GM21825 (cell line): ENCODE results near the gene PPM1D.
"Not testable (repeated sequence)": the region's sequence is repeated elsewhere in the genome, so short reads cannot be mapped to it uniquely, and the experiment has no call there.

Experiments
- ATAC-seq: cut with Tn5 transposase; IDR thresholded peaks from one replicate; pipeline ENCODE4 v1.9.1; 2021; ENCODE audit warnings: mild to moderate bottlenecking, moderate library complexity; ENCODE audit not compliant: unreplicated experiment

The PPM1D gene

DNA sequence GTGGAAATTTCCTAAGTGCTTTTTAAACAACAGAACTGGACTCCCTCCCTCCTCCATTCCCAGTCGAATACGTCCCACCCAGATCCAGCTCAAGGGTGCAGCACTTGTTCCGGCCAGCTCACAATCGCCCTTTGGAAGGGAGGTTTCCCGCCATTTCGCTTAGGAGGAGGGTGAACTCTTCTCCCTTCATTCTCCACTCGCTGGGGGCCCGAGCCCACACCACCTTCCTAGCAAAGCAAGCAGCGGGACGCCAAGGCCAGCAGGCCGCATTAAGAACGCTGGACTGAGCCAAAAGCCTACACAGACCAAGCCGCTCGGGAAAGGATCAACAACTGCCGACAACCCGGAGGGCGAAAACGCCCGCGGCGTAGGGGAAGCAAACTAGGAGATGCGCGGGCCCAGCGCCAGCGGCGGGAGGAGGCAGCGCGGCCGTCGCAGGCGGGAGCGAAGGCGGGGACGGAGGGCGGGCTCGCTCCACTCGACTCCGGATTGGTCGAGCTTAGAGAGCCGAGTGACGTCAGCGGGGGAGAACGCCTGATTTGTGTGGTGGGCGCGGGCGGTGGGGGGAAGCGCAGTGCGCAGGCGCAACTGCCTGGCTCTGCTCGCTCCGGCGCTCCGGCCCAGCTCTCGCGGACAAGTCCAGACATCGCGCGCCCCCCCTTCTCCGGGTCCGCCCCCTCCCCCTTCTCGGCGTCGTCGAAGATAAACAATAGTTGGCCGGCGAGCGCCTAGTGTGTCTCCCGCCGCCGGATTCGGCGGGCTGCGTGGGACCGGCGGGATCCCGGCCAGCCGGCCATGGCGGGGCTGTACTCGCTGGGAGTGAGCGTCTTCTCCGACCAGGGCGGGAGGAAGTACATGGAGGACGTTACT, at the start of gene PPM1D:
Gene PPM1D (plus strand): TSS at position 574 of the 870 bp plus-strand sequence. CDS start 222 bp downstream, at position 796.
- ATAC-seq, result peak; percentile 85

DNA sequence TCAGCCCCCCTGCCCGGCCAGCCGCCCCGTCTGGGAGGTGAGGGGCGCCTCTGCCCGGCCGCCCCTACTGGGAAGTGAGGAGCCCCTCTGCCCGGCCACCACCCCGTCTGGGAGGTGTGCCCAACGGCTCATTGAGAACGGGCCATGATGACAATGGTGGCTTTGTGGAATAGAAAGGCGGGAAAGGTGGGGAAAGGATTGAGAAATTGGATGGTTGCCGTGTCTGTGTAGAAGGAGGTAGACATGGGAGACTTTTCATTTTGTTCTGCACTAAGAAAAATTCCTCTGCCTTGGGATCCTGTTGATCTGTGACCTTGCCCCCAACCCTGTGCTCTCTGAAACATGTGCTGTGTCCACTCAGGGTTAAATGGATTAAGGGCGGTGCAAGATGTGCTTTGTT, 47.7 kb upstream of the PPM1D start:
- ATAC-seq, result not testable (repeated sequence)

DNA sequence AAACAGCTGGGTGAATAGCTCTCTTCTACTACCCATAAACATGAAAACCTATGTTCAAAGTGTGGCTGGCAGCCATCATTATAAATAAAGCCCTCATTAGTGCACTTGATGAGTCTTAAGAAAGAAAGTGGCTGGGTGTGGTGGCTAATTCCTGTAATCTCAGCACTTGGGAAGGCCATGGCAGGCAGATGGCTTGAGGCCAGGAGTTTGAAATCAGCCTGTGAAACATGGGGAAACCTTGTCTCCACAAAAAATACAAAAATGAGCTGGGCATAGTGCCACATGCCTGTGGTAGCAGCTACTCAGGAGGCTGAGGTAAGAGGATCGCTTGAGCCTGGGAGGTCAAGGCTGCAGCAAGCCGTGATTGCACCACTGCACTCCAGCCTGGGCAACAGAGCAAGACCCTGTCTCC, 45.6 kb upstream of the PPM1D start:
- ATAC-seq, result no peak

DNA sequence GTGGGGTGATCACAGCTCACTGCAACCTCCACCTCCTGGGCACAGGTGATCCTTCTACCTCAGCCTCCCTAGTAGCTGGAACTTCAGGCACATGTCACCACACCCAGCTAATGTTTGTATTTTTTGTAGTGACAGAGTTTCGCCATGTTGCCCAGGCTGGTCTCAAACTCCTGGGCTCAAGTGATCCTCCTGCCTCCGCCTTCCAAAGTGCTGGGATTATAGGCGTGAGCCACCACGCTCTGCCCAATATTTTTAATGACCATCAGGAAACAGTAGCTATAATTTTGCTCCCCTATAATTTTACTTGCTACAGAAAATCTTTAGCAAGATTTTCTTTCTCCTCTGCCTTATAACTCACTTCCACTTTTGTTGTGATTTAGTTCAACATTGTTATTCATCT, 44.2 kb upstream of the PPM1D start:
- no peak for ATAC-seq

DNA sequence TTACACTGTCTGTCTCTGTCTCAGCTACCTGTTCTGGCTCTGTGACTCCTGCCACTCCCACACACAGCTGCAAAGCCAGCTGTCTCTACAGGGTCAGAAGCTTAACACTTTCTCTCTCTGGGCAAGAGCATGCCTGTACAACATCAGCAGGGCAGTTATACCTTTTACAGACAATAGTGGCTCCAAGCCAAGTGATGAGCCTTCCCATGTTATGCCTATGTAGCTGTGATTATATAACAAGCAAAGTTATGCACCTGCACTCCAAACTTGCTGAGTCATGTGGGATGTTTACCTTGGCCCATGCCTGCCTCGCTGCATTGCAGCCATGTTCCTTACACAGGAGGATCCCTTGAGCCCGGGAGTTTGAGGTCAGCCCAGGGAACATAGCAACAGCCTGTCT, 42.2 kb upstream of the PPM1D start:
- ATAC-seq, result no peak

DNA sequence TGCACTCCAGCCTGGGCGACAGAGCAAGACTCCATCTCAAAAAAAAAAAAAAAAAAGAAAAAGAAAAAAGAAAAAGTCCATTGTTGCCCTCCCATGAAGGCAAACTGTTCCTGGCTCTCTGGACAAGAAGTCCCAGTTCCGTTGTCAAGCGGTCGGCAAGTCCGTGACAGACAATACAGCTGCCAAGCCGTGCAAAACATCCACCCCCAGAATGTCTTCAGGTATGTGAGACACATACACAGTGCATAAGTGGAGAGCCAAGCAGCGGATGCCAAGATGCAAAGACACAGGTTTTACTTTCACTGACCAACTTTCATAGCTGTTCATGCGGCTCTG, 40.4 kb upstream of the PPM1D start:
- no peak for ATAC-seq

DNA sequence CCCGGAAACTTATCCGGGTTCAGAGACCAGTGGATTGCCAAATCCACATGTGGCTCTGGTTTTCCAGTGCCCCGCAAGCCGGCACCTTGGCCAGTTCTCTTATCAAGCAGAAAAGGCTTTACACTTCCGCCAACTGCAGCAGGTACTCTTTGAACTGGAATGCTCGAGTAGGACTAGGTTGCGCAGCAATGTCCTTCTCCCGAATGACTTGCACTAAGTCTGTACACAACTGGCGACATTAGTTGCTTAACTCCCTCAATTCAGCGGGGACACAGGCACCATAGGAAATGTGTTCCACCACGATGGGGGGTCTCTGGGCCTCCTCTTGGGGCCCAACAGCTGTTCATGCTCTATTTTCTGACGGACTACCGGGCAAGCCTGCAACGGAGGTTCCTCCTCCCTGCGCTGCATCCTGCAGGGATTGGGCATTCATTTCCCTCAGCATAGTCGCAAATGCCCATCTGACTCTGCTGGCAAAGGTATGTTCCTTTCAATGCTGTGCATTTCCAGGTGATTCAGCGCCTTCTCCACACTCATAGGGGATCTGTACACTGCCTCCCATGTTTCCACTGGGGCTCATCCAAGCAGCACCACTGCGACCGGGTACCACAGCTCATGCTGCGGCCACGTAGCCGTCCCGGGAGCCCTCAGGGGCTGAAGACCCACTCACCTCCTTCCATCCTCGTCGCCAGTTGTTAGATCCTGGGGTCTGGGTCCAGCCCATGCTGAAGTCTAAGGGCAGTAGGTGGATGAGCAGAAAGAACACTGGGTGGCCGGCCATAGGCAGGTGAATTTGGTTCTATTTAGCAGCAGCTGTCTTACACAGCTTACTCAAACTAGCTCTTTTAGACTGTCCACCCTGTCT, 39.8 kb upstream of the PPM1D start:
- ATAC-seq, result no peak

DNA sequence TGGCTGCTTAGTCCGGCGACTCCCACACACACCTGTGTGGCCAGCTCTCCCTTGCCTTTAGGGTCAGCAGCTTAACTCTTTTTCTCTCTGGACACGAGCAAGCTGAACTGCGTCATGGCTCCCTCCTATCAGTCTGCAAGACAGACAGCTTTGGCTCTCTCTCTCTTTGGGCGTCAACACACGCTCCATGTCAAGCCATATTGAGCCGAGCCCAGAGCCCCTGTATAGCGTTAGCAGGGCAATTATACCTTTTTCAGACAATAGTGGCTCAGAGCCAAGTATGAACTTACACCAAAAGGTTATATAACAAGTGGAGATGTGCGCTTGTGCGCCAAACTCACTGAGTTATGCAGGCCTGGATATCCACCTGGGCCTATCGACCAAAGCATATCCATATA, 39.1 kb upstream of the PPM1D start:
- ATAC-seq, result no peak

DNA sequence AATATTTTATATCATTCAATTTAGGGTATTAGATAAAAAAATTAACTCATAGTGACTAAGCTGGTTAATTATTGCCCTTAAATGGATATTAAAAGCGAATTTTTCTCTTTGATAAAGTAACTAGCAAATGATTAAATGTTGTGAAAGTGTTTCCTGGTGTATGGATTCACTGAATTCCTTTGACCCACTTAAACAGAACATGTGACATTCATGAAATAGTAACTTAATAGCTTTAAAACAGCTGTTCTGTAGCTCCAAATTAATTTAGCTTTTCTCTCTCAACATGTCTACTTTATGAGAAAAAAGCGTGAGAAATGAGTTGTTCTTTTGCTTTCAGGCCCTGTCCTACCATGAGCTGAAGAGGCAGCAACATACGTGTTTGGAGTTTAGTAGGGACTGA, 37.6 kb upstream of the PPM1D start:
- no peak for ATAC-seq

DNA sequence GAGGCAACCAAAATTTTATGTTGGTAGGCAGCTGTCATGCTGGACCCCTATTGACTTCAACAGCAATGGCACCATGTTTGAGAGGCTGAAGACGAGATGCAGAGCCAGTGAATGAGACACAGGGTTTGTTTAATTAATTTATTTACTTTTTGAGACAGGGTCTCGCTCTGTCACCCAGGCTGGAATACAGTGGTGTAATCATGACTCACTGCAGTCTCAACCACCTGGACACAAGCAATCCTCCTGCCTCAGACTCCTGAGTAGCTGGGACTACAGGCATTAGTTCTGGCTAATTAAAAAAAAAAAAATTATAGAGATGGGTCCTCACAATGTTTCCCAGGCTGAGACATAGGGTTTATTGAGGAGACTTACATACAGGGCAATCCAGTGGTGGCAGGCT, 36.2 kb upstream of the PPM1D start:
- ATAC-seq, result no peak

DNA sequence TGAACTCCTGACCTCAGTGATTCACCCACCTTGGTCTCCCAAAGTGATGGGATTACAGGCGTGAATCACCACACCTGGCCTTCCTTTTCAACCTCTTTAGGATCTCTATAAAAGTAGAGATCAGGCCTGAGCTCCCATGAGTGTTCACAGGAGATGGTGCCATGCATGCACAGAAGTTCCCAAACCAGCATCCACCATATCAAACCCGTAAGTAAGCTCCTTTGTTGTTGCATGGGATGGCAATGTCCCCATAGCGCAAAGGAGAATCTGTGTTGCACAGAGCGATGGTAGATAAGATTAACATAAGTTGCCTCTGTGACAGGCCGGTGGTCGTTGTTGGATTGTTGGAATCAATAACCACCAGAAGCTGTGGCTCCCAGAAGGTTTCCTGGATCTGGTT, 34.8 kb upstream of the PPM1D start:
- no peak for ATAC-seq

DNA sequence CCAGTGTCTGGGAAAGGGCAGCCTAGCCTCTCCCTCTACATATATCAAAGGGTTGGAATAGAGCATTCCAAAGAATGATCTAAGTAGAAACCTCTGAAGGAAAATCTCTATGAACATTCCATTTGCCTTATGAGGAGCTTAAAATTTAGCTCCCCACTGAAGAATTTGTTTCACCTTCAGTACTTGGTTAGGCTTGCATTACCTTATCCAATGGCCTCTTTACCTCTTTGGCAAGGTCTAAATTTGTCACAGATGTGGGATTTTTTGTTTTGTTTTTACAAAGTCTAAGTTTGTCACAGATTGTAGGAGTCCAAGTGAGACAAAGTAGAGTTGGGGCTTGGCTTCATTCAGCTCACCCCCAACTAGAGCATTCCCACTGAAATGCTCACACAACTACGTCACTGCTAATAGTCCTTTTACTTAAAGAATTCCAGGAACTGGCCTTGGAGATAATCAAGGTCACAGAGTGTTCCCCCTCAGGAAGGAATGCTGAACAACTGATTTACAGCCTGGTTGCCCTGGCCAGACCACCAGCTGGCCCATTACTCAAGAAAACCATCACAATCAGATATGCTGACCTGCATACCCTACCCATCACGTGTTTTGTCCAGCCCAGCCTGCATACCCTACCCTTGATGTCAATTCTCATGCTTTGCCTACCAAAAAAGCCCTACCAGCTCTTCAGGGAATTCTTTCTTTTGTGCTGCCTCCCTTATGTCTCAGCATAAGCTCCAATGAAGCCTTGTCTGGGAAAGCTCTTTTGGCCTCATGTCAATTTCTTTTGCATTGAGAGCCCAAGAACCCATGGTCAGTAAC, 26.5 kb upstream of the PPM1D start:
- no peak for ATAC-seq

DNA sequence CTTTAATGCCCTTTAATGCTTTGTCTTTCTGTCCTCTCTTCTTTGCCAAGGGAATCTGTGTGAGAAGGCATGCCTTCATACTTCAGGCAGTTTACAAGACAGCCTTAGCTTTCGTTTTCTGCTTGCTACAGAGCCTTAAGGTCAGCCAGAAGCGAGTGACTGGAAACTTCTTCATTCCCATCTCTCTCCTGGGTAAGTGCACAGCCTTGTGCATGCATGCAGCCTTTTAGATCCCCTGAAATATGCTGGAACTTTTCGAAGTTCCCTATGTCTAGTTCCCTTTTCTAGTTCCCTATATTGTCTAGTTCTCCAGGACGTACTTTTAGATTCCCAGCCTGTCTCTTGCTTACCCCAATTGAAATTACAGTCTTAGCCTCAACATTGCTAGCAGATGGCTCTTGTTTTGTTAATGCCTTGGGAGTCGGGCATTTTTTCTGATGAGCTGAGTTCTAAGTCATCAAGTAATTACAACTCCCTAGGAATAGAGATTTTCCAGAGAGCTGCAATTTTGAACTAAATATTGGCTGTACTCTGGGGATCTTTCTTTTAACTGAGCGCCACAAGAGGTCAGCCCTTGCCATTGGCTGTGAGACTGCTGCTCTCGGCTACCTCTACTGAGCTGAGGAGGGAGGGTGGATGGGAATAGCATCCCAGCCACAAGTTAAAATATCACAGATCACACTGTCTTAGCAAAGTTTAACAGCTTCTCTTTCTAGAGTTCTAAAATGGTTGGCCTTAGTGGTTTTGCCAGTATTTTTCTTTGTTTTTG, 22.7 kb upstream of the PPM1D start:
- no peak for ATAC-seq

DNA sequence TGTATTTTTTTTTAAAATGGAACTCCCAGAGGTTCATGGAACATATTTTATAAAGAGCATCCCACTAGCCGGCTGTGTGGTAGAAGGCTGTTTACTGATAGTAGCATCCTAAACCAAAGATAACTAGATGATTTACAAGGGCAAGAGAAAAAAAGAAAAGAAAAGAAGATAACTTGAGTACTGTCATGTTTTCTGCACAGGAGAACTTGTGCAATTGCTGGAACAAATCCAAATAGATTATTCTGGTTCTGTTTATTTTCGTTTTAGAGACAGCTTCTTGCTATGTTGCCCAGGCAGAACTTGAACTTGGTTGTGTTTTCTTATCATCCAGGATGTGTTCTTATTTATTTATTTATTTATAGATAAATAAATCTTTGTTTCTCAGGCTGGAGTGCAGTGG, 20.9 kb upstream of the PPM1D start:
- ATAC-seq, result no peak

DNA sequence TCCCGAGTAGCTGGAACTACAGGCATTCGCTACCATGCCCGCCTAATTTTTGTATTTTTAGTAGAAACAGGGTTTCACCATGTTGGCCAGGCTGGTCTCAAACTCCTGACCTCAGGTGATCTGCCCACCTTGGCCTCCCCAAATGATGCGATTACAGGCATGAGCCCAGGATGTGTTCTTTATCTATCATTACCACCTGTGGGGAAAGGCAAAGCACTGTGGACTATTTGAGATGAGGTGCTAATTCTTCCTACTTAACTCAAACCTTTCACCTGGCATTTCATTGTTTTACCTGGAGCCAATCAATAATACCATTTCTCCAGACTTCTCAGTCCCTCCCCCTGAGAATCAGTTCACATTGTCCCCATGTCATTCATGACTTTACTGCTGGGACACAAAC, 20.4 kb upstream of the PPM1D start:
- no peak for ATAC-seq

DNA sequence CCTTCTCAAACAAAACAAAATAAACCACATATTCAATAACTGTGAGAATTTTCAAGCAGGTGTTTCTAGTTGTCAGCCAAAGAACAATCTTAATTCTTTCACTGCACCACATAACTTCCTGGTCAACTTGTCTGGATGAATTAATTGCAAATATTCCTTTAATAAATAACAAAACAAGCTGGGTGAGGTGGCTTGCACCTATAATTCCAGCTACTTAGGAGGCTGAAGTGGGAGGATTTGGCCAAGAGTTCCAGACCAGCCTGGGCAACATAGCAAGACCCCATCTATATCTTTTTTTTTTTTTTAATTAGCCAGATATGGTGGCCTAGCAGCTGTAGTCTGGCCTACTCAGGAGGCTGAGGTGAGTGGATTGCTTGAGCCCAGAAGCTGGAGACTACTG, 17.0 kb upstream of the PPM1D start:
- no peak for ATAC-seq

DNA sequence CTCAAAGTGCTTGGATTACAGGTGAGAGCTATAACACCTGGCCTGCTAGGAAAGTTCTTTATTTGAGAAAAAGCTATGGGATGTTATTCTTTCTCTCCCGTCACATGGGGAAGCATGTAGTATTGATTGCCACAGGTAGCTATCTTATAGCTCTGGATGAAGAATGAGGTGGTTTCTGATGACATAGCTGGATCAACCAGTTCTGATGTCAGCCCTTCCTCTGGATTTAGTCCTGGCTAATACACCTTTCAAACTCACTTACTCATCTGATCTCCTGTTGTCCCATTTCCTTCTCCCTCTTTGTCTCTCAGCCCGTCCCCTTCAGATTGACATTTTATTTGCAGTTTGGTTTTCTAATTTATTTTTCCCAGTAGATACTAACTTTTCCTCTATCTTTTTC, 14.1 kb upstream of the PPM1D start:
- ATAC-seq, result no peak

DNA sequence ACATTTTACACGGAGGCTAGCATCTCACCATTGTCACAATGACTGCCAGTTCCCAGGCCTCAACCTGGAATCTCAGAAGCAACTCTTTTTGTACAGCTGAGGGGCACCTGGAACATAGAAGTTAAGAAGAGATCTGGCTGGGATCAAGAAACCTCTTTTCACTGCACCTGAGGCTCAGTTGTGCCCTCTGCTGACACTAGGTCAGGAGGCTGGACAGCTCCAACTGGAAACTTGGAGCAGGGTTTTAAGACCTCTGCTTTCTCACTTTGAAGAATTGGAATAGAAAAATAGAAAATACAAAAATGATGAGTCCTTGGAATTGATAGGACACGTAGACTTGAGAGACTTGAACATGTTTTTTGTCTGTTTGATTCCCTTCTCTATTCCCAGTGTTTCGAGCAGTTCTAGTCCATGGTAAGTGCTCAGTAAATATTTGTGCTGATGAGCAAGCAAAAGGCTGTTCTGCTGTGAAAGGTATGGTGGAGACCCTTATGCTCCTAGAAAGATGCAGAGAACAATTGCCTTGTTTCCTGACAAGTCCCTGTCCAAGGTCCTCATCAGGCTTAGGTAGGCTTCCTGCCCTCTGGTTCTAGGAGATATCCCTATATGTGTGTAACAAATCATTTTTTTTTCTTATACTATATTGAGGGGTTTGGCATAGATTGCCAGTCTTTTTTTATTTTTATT, 13.6 kb upstream of the PPM1D start:
- ATAC-seq, result no peak

DNA sequence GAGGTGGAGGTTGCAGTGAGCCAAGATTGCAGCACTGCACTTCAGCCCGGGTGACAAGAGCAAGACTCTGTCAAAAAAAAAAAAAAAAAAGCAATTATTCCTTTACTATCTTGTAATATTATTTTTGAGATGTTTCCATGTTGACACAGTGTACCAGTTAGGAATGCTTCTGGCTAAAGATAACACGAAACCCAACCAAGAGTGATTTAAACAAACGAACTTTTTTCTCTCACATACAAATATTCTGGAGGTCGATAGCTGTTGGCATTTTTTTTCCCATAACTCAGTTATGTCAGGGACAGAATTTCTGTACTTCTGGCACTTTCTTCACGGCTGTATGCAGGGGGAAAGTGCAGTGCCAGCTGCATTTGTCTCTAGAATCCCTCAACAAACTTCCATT, 9.9 kb upstream of the PPM1D start:
- ATAC-seq, result no peak

DNA sequence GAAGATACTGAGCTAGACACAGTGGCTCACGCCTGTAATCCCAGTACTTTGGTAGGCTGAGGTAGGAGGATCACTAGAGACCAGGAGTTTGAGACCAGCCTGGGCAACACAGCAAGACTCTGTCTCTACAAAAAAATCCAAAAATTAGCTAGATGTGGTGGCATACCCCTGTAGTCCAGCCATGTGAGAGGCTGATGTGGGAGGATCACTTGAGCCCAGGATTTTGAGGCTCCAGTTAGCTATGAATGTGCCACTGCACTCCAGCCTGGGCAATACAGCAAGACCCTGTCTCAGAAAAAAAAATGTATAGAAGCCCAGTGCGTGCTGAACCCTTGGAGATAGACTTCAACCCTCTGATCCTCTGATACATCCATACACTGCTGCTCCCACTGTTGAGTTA, 7.2 kb upstream of the PPM1D start:
- no peak for ATAC-seq
